HPDE6-E6E7 (cell line): ENCODE data around the gene TBC1D5.
"Not testable (repeated sequence)": the region's sequence is repeated elsewhere in the genome, so short reads cannot be mapped to it uniquely, and the experiment has no call there.

Experiments used
- DNase-seq: peaks from one replicate; pipeline ENCODE4 v3.0.0; 2011; ENCODE audit warnings: missing footprints; ENCODE audit errors: extremely low spot score

TBC1D5 gene

DNA sequence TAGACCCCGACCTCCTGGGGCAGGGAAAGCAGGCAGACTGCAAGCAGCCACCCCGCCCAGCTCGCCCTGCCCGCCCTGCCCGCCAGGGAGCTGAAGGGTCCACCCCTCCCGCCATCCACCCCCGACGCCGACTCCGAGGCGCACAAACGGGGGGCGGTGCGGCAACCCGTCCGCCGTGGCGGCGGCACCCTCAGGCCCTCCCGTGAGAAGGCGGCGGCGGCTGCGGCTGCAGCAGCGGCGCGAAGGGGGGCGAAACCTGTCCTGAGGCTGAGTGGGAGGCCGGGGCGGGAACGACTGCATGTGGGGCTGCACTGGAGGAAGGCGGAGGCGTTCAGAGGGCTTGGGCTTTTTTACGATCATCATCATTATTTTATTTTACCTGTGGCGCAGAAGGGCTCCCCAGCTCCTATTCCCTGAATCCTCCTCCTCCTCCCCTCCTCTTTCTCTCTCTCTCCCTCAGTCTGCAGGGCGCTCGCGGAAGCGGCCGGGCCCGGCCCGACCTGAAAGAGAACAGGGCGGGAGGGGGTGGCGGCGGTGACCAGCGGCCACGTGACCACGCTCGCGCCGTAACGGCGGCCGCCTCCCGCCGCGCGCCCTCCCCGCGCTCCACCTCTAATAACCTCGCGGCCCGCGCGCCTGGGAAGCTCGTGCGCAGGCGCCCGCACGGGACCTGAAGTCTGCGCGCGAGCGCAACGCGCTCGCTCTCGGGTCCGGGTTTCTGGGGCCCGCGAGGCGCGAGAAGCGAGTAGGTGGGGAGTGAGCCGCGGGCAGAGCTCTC, at the start of gene TBC1D5:
Gene TBC1D5 (minus strand): TSS at position 530 of the 778 bp plus-strand sequence. CDS start 234,061 bp downstream, outside the sequence.
- DNase-seq: peak; percentile 9

DNA sequence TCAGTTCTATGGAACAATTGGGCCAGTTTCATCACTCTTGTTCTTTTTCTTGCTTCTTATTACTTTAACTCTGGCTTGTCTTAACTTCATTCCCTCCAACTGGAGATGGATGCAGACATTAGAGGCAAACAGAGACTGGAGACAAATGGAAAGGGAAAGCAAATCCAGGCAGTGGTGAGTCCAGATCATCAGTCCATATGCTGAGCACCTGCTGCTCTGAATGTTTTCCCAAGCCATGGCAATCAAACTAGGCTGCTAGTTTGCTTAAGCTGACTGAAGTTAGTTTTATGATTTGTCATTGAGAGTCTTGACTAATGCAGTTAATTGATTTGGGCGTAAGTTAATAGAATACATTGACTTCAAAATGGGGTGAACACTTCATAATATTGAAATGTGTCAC, 41.0 kb upstream of the TBC1D5 start:
- no peak for DNase-seq

GRCh38 chr3:17782751-17783150, 40.3 kb upstream of the TBC1D5 start:
- no peak for DNase-seq

- not testable (repeated sequence) for DNase-seq
Measured at GRCh38 chr3:17780369-17780768, 37.9 kb upstream of the TBC1D5 start.

GRCh38 chr3:17779304-17780250, 37.1 kb upstream of the TBC1D5 start:
- DNase-seq: not testable (repeated sequence)

GRCh38 chr3:17777326-17777725, 34.9 kb upstream of the TBC1D5 start:
- not testable (repeated sequence) for DNase-seq

- no peak for DNase-seq
Measured at GRCh38 chr3:17775073-17775472, 32.6 kb upstream of the TBC1D5 start.

- DNase-seq: not testable (repeated sequence)
Measured at GRCh38 chr3:17774180-17774910, 31.9 kb upstream of the TBC1D5 start.

DNA sequence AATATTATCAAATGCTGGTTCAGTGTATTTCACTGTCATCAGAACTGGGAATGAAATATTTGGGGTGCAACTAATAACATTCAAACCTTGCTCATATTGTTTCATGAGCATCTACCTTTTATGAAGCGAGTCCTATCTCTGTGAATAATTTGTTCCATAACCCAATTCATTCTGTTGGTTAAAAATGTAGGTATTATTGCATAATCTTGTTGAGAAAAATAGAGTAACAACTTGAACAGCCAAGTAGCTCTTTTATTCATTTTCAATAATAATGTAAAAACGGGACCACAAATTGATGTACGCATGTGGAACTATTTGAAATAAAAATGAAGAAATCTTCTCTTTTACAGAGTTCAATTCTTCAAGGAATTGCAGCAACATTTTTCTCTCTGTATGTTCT, 30.1 kb upstream of the TBC1D5 start:
- DNase-seq: no peak

GRCh38 chr3:17771177-17772017, 29.0 kb upstream of the TBC1D5 start:
- DNase-seq: no peak

DNA sequence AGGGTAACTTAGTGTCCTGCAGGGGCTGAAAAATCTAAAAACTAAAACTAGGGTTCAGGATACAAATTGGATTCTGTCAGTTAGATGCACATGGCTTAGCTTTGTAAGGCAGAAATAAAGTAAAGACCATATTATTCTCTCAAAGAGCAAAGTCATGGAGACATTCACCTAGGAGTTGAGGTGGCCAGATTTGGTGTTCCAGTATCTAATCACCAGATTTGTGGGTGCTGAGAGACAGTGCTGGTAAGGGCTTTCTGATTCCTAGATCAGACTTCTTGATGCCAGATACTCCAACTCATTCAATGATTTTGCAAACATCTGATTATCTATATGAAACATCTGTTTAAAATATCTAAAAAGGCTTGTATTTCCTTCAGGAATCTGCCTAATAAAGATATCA, 28.3 kb upstream of the TBC1D5 start:
- DNase-seq: no peak

DNA sequence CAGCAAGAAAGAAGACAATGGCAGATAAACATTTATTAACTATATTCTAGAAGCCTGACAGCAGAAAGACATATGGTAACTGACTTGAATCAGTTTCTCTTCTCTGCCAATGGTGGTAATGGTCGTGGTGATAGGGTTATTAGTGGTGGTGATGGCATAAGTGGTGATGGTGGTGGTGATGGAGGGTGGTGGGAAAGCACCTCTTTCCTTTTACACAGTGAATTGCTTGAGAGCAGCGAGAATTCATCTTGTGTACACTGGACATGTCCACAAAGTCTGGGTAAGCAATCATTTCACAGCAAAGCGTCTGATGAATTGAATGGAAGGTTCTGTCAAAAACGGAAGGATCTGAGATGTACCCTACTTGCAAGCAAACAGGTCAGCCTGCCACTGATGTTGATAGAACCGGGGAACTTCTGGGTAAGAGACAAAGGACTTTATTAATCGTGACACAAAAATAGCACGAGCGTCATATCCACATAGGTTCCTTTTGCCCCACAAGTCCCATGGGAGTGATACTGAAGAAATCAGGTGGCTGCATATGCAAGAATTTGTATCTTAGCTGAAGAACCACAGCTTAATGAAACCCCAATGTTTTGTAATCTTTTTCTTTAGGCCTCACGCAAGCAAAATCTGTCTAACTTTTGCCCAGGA, 23.5 kb upstream of the TBC1D5 start:
- DNase-seq: no peak

DNA sequence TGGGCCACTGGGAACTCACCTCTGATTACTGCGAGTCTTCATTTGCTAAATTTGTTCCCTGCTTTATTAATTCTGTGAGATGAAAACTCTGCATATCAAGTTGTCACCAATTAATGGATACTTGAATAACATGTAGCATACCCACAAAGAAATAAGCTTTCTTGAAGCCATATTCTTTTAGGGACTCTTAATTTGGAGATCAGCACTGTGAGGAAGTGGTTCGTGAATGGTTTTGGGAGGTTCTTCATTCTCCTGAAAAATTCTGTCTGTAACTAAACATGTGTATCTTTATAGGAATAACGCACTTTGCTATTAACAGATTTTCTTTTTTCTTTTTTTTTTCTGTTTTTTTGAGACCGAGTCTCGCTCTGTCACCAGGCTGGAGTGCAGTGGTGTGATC, 19.1 kb upstream of the TBC1D5 start:
- DNase-seq: no peak

DNA sequence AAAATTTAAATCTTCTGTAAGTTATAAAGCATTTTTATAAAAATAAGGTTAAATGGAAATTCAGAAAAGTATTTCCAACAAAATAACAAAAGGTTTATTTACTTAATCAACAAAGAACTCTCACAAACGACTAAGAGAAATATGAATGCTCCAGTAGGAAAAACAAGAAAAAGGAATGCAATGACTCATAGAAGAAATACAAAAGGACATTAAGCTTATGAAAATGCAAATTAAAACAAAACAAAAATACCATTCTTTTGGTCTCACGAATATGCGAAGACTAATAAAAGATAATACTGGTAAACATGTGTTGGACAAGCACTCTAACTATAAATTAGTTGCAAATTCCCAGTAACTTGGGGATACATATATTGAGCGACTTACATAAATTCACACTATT, 17.5 kb upstream of the TBC1D5 start:
- no peak for DNase-seq

- no peak for DNase-seq
Measured at GRCh38 chr3:17755836-17756235, 13.4 kb upstream of the TBC1D5 start.

DNA sequence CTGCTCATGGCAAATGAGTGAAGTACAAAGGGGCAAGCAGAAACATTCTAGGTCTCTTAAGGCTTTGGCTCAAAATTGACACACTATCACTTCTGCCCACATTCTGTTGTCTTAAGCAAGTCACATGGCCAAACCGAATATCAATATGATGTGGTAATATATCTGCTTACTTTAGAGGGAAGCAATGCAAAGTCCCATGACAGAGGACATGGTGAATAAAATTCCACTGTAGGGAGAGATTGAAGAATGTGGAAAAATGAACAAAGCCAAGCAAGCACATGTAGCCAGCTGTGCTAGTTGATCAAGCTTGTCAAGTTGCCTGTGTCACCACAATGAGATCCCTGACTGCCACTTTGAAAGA, 11.2 kb upstream of the TBC1D5 start:
- DNase-seq: no peak

DNA sequence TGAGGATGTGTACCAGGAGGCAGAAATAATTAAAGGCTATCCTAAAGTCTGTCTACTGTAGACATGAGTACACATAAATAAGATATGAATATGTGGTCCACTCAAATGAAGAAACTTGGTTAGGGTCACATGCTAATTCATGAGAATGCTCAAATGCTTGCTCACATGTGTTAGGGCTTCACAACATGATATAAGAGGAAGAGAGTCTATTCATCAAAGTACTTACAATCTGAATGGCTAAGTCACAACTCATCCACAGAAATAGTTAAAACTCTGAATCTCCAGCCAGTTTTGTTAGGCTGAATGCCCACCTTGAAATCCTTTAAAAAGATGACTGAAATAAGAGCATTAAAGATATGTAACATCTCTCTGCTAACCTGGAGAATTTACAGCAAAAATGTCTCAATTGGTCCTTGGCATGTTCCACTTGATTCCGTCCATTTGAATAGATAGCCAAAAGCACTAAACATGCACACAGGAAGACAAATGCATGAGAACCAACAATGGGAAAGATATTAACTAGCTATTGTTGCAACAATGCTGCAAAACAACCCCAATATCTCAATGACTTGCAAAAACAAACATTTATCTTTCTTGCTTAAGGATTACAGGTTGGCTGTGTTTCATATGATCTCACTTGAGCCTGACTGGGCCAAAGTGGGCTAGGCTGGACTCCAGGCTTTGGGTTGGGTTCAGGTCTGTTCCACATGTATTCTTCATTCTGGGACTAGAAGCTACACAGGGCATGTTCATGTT, 10.6 kb upstream of the TBC1D5 start:
- no peak for DNase-seq

GRCh38 chr3:17752436-17752835, 10.0 kb upstream of the TBC1D5 start:
- DNase-seq: no peak

DNA sequence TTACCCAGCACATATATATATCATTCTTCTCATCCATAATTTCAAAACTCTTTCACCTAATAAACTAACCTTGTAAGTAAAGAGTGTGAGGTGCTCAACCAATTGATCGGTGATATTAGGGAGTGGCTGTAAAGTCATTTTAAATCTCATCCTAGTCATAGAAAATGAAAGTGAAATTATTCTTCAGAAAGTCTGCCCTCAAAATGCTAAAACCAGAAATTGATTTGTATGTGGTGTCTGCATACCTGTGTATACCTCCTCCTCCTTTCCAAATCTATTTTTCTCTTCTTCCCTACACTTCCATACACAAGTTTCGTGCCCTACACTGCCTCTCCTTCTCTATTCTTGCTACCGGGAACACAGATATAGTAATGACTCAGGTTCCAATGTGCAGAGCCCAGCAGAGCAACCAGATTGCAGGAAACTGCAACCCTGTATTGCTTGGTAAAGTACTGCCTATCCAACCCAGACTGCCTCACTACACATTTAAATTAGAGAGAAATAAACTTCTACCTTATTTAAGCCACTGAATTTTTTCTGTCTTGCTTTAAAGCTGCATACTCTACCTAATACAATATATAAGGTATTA, 7.4 kb upstream of the TBC1D5 start:
- no peak for DNase-seq

GRCh38 chr3:17749281-17749680, 6.8 kb upstream of the TBC1D5 start:
- no peak for DNase-seq
